GM23248 (cell line): ENCODE results near the gene MEIS2. TPM values are rescaled to one million over a fixed set of nuclear protein-coding genes. Genes with fewer than 3 reads are reported as not detected.
A peak's percentile ranks its signal among the peaks of the same experiment; 100 is the strongest.

ENCODE experiments used
- DNase-seq: peaks from one replicate; pipeline ENCODE4 v3.0.0-alpha.2; 2015
- H2AFZ ChIP-seq: fragments of 200-600 bp; sonication (generic); 2 replicates; pipeline ENCODE4 v1.6.1; 2016; ENCODE audit warnings: antibody characterized with exemption
- H3F3A ChIP-seq: fragments of 200-600 bp; sonication (generic); 2 replicates; pipeline ENCODE4 v1.6.1; 2016; ENCODE audit warnings: mild to moderate bottlenecking, antibody characterized with exemption, mixed run types; ENCODE audit not compliant: insufficient read depth
- H3K27ac ChIP-seq: fragments of 200-600 bp; sonication (generic); 2 replicates; pipeline ENCODE4 v1.5.1; 2016; ENCODE audit warnings: mild to moderate bottlenecking
- H3K27me3 ChIP-seq: fragments of 200-600 bp; sonication (generic); replicated peaks from 2 replicates; pipeline ENCODE4 v1.6.1; 2016; ENCODE audit warnings: mild to moderate bottlenecking; ENCODE audit not compliant: insufficient read depth
- H3K36me3 ChIP-seq: fragments of 200-600 bp; sonication (generic); 2 replicates; pipeline ENCODE4 v1.6.1; 2016; ENCODE audit warnings: low read depth, mild to moderate bottlenecking
- H3K4me1 ChIP-seq: fragments of 200-600 bp; sonication (generic); 2 replicates; pipeline ENCODE4 v1.6.1; 2016; ENCODE audit warnings: mild to moderate bottlenecking; ENCODE audit not compliant: insufficient read depth
- H3K4me2 ChIP-seq: fragments of 200-600 bp; sonication (generic); one replicate; pipeline ENCODE4 v1.6.1; 2016; ENCODE audit warnings: mild to moderate bottlenecking; ENCODE audit not compliant: unreplicated experiment
- H3K4me3 ChIP-seq: fragments of 200-600 bp; sonication (generic); 2 replicates; pipeline ENCODE4 v1.5.1; 2016; ENCODE audit warnings: mild to moderate bottlenecking
- H3K79me2 ChIP-seq: fragments of 200-600 bp; sonication (generic); 2 replicates; pipeline ENCODE4 v1.6.1; 2016; ENCODE audit warnings: mild to moderate bottlenecking; ENCODE audit not compliant: insufficient read depth
- H3K9ac ChIP-seq: fragments of 200-600 bp; sonication (generic); 2 replicates; pipeline ENCODE4 v1.6.1; 2016; ENCODE audit warnings: mild to moderate bottlenecking
- H3K9me2 ChIP-seq: fragments of 200-600 bp; sonication (generic); 2 replicates; pipeline ENCODE4 v1.6.1; 2016; ENCODE audit warnings: mixed run types, mild to moderate bottlenecking, moderate library complexity; ENCODE audit not compliant: insufficient read depth
- H3K9me3 ChIP-seq: fragments of 200-600 bp; sonication (generic); one replicate; pipeline ENCODE4 v1.6.1; 2017; ENCODE audit warnings: low read depth
- H4K20me1 ChIP-seq: fragments of 200-600 bp; sonication (generic); 2 replicates; pipeline ENCODE4 v1.6.0; 2016; ENCODE audit not compliant: insufficient read depth
- EZH2 ChIP-seq: fragments of 200-600 bp; sonication (generic); IDR thresholded peaks from 2 replicates; pipeline ENCODE4 v1.6.1; 2018; ENCODE audit warnings: antibody characterized with exemption, mild to moderate bottlenecking; ENCODE audit not compliant: insufficient read depth, poor library complexity, severe bottlenecking
- EZH2phosphoT487 ChIP-seq: fragments of 200-600 bp; sonication (generic); IDR thresholded peaks from 2 replicates; pipeline ENCODE4 v1.6.1; 2018; ENCODE audit warnings: antibody characterized with exemption, moderate library complexity, mild to moderate bottlenecking, low read depth; ENCODE audit not compliant: insufficient read depth
- WGBS, 2 experiments: methylation state at CpG; one replicate each; pipeline ENCODE4 v1.1.6; 2015 to 2017; ENCODE audit warnings: low lambda C conversion rate in 2 of 2, low coverage in 1 of 2; ENCODE audit errors: missing lambda C conversion rate in 2 of 2; 5-methylcytosine and 5-hydroxymethylcytosine counted together
- in situ Hi-C: fragments of 300-500 bp; cut with MboI; formaldehyde crosslinking; loops from 2 replicates; pipeline ENCODE4 v1.15.0; 2020
- polyA plus RNA-seq: library from polyadenylated mRNA; unstranded; fragments of >200 nt; fragmentation: Nextera tagmentation; extraction: Ambion mirVana; gene quantifications from 2 replicates; pipeline ENCODE4 v1.2.1, GENCODE V29; 2016
- total RNA-seq: library from RNA; depleted of rRNA; stranded (reverse); fragments of >200 nt; shearing (Covaris generic); gene quantifications from 2 replicates; pipeline ENCODE4 v1.2.3, GENCODE V29; 2014

MEIS2 gene
- total and polyA plus RNA-seq, 2 experiments from 2014 or later = 23.7 to 24.1 TPM

DNA sequence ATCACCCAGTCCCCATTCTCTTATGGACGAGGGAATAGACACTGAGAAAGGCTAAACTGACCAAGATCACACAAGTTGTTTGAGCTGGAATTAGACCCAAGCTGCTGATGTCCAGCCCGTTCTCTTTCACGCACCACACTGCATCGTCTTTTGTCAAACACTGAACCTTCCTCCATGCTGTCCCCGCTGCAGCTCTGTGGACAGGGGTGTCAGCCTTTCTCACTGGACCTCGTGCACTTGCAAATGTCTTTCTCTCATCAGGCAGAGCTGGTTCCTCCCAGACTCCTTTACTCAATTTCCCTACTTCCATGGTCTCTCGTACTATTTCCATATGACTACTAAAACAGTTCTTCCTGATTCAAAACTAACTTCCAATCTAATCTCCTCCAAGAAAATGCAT is 161.6 kb downstream of the MEIS2 start:
- H3K9ac ChIP-seq = no peak overlapping the region
- H3K36me3 ChIP-seq = peaks cover 33% of the 10 kb centered on the region
- H3K4me1 ChIP-seq = peaks cover 9% of the 10 kb centered on the region
- H4K20me1 ChIP-seq = no peaks in the 10 kb centered on the region
- no peaks in the 10 kb centered on the region for H3K27me3 ChIP-seq
- 96 to 98% methylated on average over 7 of the region's 7 CpGs for WGBS, 2 experiments
- no peaks in the 10 kb centered on the region for H3K9me3 ChIP-seq
- in situ Hi-C loops = no loop called here
- no peaks in the 10 kb centered on the region for H3K9me2 ChIP-seq
- peaks cover 19% of the 10 kb centered on the region for H3F3A ChIP-seq
- H3K27ac ChIP-seq = no peak overlapping the region
- H3K4me2 ChIP-seq = no peak overlapping the region
- TF ChIP-seq EZH2phosphoT487 = no peak
- no peak for TF ChIP-seq EZH2
- H3K79me2 ChIP-seq = peaks cover 42% of the 10 kb centered on the region; the same call in 1 of the 2 replicates
- DNase-seq = no peak
- no peak overlapping the region for H3K4me3 ChIP-seq
- H2AFZ ChIP-seq = no peak overlapping the region

DNA sequence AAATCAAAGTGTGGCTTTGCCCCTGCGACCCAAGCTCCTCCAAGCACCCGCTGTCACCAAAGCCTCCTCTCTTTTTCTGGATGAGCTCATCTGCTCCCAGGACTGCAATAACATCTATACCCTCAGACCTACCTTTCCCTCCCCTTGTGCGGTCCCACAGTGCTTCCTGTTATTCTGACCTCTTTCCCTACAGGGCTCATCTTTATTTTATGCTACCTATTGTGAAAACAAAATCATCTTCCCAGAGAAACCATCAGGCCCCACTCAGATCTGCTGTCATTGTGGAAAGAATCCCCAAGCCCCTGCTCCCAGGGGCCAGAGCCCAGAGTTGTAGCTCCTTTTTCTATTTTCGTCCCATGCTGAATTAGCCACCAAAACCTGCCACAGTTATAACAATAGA is 162.2 kb downstream of the MEIS2 start:
- Histone ChIP-seq H3K4me2 (no peak overlapping the region), H3K27ac (no peak overlapping the region), H3K27me3 (no peaks in the 10 kb centered on the region), H3K79me2 (peaks cover 47% of the 10 kb centered on the region; the same call in 1 of the 2 replicates), H4K20me1 (no peaks in the 10 kb centered on the region), H3F3A (peaks cover 19% of the 10 kb centered on the region), H2AFZ (no peak overlapping the region), H3K9me3 (no peaks in the 10 kb centered on the region), H3K4me3 (no peak overlapping the region), H3K36me3 (peaks cover 36% of the 10 kb centered on the region), H3K9me2 (no peaks in the 10 kb centered on the region), H3K4me1 (peaks cover 9% of the 10 kb centered on the region), H3K9ac (no peak overlapping the region)
- in situ Hi-C loops = no loop called here
- no peak for TF ChIP-seq EZH2
- TF ChIP-seq EZH2phosphoT487 = no peak
- DNase-seq = no peak
- WGBS, 2 experiments = 91 to 100% methylated on average over 4 of the region's 4 CpGs

DNA sequence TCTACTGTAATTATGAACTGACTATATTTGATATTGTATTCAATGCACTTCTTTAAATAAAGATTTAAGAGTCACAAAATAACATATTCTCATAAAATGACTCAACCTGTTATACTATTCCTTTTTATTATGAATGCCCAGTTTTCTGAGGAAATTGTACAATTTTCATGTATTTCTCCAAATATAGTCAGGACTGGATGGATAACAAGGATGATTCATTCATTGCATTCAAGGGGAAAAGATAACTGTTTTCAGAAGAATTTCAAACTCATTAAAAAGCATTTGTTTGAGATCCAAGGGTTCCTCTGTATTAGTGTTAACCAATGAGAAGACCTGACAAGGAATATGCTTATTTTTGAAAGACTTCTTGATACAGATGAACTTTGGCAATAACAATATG is 163.7 kb downstream of the MEIS2 start:
- Histone ChIP-seq H3K27ac (0 out of 2 replicates have a peak overlapping the region, but pooled peaks have one; percentile 12), H3K27me3 (no peaks in the 10 kb centered on the region), H4K20me1 (no peaks in the 10 kb centered on the region), H3K4me3 (no peak overlapping the region), H2AFZ (no peak overlapping the region), H3K9me3 (no peaks in the 10 kb centered on the region), H3K9ac (no peak overlapping the region), H3K36me3 (peaks cover 30% of the 10 kb centered on the region), H3K9me2 (no peaks in the 10 kb centered on the region), H3F3A (peaks cover 16% of the 10 kb centered on the region), H3K4me2 (no peak overlapping the region), H3K4me1 (peaks cover 9% of the 10 kb centered on the region), H3K79me2 (peaks cover 52% of the 10 kb centered on the region)
- TF ChIP-seq EZH2phosphoT487 = no peak
- no peak for TF ChIP-seq EZH2
- DNase-seq = peak; percentile 35
- in situ Hi-C loops = no loop called here

DNA sequence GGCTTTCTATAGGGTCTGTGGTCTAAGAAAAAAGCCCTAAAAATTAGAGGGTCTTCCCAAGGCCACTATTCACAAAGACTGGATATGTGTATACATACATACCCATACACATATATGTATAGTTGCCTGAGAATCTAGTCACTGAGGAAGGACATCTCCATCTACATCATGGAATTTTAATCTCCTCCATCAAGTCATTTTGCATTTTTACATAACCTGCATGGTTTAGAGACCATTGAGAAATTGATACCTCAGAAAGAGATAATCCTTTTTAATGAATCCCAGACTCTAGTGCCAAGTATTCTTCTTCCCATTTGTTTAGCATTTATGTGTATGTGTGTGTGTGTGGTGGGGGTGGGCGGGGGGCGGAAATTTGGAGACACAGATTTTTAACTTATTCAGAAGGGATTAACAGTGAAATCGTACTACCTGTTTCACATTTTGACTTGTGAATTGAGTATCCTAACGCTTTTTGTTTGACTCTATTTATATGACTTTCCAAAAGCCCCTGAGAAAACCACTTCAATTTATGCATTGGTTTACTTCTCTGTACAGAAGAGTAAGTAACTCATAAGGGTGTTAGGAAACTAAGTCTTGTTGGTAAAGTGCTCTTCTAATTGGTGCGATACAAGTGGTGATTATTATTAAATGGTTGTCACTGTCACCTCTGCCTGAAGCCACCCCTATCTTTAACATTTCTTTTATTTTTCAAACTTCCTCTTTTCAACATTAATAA is 166.9 kb downstream of the MEIS2 start:
- WGBS, 2 experiments = 98 to 99% methylated on average over 5 of the region's 5 CpGs
- H3K36me3 ChIP-seq = peaks cover 30% of the 10 kb centered on the region
- no peak overlapping the region for H3K9ac ChIP-seq
- peaks cover 16% of the 10 kb centered on the region for H3F3A ChIP-seq
- H4K20me1 ChIP-seq = no peaks in the 10 kb centered on the region
- DNase-seq = no peak
- H3K79me2 ChIP-seq = peaks cover 52% of the 10 kb centered on the region
- peaks cover 9% of the 10 kb centered on the region for H3K4me1 ChIP-seq
- H3K9me3 ChIP-seq = no peaks in the 10 kb centered on the region
- H3K9me2 ChIP-seq = no peaks in the 10 kb centered on the region
- in situ Hi-C loops = no loop called here
- no peaks in the 10 kb centered on the region for H3K27me3 ChIP-seq
- TF ChIP-seq EZH2phosphoT487 = no peak
- no peak for TF ChIP-seq EZH2
- H3K4me3 ChIP-seq = no peak overlapping the region
- H3K27ac ChIP-seq = no peak overlapping the region
- H3K4me2 ChIP-seq = no peak overlapping the region
- H2AFZ ChIP-seq = no peak overlapping the region
